ENCODE results near the gene CD226.

DNA sequence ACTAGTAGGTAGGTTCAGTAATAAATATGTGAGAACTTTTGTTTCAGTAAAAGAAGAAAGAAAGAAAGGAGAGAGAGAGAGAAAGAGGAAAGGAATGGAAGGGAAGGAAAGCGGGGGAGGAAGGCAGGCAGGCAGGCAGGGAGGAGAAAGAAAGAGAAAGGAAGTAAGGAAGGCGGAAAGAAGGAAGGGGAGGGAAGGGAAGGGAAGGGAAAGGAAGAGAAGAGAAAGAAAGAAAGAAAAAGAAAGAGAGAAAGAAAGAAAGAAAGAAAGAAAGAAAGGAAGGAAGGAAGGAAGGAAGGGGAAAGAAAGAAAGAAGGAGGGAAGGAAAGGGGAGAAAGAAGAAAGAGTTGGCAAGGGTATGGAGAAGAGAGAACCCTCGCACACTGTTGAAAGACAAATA is 67.6 kb downstream of the CD226 start:
- TF ChIP-seq, protein P1, sequence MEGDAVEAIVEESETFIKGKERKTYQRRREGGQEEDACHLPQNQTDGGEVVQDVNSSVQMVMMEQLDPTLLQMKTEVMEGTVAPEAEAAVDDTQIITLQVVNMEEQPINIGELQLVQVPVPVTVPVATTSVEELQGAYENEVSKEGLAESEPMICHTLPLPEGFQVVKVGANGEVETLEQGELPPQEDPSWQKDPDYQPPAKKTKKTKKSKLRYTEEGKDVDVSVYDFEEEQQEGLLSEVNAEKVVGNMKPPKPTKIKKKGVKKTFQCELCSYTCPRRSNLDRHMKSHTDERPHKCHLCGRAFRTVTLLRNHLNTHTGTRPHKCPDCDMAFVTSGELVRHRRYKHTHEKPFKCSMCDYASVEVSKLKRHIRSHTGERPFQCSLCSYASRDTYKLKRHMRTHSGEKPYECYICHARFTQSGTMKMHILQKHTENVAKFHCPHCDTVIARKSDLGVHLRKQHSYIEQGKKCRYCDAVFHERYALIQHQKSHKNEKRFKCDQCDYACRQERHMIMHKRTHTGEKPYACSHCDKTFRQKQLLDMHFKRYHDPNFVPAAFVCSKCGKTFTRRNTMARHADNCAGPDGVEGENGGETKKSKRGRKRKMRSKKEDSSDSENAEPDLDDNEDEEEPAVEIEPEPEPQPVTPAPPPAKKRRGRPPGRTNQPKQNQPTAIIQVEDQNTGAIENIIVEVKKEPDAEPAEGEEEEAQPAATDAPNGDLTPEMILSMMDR (IDR thresholded peaks at IDR 0.05), result no peak
- TF ChIP-seq POLR2A (IDR thresholded peaks at IDR 0.05), result no peak
